OCI-LY3 (cell line): ENCODE data around the gene HDGF.

ENCODE experiments used
- EZH2phosphoT487 ChIP-seq: fragments of 200-600 bp; shearing (Covaris generic); IDR thresholded peaks from 2 replicates; pipeline ENCODE4 v1.6.1; 2018; ENCODE audit warnings: antibody characterized with exemption, mixed run types, low read depth
- TF ChIP-seq, protein P1 (sequence below): fragments of 200-600, 300-600 bp; sonication (generic); IDR thresholded peaks from 2 replicates; pipeline ENCODE4 v1.5.1; 2014; ENCODE audit warnings: antibody characterized with exemption, low read length, low read depth

- TF ChIP-seq, protein P1, sequence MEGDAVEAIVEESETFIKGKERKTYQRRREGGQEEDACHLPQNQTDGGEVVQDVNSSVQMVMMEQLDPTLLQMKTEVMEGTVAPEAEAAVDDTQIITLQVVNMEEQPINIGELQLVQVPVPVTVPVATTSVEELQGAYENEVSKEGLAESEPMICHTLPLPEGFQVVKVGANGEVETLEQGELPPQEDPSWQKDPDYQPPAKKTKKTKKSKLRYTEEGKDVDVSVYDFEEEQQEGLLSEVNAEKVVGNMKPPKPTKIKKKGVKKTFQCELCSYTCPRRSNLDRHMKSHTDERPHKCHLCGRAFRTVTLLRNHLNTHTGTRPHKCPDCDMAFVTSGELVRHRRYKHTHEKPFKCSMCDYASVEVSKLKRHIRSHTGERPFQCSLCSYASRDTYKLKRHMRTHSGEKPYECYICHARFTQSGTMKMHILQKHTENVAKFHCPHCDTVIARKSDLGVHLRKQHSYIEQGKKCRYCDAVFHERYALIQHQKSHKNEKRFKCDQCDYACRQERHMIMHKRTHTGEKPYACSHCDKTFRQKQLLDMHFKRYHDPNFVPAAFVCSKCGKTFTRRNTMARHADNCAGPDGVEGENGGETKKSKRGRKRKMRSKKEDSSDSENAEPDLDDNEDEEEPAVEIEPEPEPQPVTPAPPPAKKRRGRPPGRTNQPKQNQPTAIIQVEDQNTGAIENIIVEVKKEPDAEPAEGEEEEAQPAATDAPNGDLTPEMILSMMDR, result no peak
- TF ChIP-seq EZH2phosphoT487, result no peak
Observed at GRCh38 chr1:156721535-156721934, 29.9 kb downstream of the HDGF start.
